Memory B cell (primary cell): Measurements from ENCODE around the gene SBNO2.

Experiments
- ATAC-seq: fragments of 150-1000 bp; cut with Tn5 transposase; 2 replicates; pipeline ENCODE4 v1.10.0; 2021; ENCODE audit warnings: low read depth, mild to moderate bottlenecking, moderate library complexity
- DNase-seq, 2 donors: peaks; one replicate each; pipeline ENCODE4 v3.0.0; 2022; ENCODE audit warnings: low spot score in 2 of 2
- H3K27ac Mint-ChIP-seq: one replicate; pipeline ENCODE4 v1.8.0; 2022; ENCODE audit warnings: mild to moderate bottlenecking, moderate library complexity, mixed read lengths
- H3K27me3 Mint-ChIP-seq: one replicate; pipeline ENCODE4 v1.8.0; 2022; ENCODE audit warnings: mixed read lengths
- H3K36me3 Mint-ChIP-seq: one replicate; pipeline ENCODE4 v1.8.0; 2022; ENCODE audit warnings: mild to moderate bottlenecking, mixed read lengths
- H3K4me1 Mint-ChIP-seq: one replicate; pipeline ENCODE4 v1.8.0; 2022; ENCODE audit warnings: mixed read lengths
- H3K4me3 Mint-ChIP-seq: one replicate; pipeline ENCODE4 v1.8.0; 2022; ENCODE audit warnings: mild to moderate bottlenecking, moderate library complexity, mixed read lengths
- H3K9me3 Mint-ChIP-seq: one replicate; pipeline ENCODE4 v1.8.0; 2022; ENCODE audit warnings: mixed read lengths

SBNO2 gene

DNA sequence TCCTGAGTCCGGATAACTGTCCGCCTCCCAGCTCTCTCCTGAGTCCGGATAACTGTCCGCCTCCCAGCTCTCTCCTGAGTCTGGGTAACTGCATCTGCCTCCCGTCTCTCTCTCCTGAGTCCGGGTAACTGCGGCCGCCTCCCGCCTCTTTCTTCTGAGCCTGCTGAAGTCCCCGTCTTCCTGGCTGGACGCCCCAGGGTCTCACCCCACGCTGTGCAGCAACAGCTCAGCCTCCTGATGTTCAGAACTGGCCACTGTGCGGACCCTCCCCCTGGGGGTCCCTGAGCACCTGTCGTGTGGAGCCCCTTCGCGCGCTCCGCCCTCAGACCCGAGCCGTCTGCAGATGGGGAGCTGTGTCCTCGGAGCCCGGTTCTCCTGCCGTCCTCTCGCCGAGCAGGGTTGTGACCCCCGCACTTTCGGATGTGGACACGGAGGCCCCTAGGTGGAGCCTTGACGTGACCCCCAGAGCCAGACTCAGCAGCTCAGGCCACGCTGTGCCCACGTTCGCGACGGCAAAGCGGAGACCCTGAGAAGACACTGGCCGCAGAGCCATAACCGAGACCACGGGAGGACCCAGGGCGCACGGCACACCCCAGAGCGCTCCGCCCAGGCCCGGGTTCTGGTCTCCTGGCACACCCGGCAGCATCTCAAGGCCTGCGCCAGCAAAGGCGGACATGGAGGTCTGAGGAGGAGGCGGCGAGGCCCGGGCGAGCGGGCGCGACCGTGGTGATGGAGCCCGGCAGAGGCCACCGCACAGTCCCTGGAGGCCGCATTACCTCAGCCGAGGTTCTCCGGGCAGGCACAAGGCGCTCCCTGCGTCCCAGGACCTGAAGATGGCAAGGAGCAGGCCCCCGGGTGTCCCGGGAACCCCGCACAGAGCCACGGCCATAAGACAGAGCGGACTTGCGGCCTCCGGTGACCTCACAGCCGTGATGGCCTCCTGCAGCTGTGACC lies 15.9 kb downstream of the SBNO2 start:
- peaks cover 10% of the 10 kb centered on the region for H3K4me1 Mint-ChIP-seq
- no peak overlapping the region for H3K27ac Mint-ChIP-seq
- H3K9me3 Mint-ChIP-seq: no peaks in the 10 kb centered on the region
- H3K27me3 Mint-ChIP-seq: no peaks in the 10 kb centered on the region
- H3K4me3 Mint-ChIP-seq: no peak overlapping the region
- DNase-seq (no peak), ATAC-seq (no peak)
- no peaks in the 10 kb centered on the region for H3K36me3 Mint-ChIP-seq

DNA sequence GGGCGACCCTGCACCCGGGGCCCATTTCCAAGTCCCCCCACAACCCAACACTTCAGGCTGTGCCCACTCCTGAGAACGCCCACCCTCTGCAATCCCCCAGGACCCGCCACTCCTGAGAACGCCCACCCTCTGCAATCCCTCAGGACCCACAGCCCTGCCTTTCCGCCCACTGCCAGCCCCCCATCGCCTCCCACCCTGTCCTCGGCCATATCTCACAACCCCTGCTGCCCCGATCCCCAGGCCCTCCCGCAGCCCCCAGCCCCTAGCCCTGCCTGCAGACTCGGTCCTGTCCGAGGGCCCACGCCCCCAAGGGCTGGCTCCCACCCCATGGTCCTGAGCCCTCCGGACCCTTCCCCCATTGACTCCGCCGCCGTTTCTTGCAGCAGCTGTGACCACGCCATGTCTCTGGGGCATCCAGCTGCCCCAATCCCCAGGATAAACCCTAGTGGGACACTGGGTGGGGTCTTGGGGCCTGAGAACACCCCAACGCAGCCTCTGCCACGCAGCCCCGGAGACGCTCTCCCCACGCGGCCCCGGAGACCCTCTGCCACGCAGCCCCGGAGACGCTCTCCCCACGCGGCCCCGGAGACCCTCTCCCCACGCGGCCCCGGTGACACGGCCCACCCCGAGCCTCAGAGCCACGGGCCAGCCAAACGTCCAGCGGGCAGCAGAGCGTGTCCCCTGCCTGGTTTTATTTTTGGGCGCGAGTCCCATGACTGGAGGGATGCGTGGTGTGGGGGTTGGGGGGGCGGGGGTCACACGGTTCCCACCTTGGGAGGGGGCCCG lies 17.0 kb downstream of the SBNO2 start:
- H3K27ac Mint-ChIP-seq: no peak overlapping the region
- no peaks in the 10 kb centered on the region for H3K9me3 Mint-ChIP-seq
- no peak for DNase-seq
- H3K36me3 Mint-ChIP-seq: peaks cover 2% of the 10 kb centered on the region
- no peak overlapping the region for H3K4me3 Mint-ChIP-seq
- ATAC-seq: no peak
- peaks cover 4% of the 10 kb centered on the region for H3K4me1 Mint-ChIP-seq
- no peaks in the 10 kb centered on the region for H3K27me3 Mint-ChIP-seq

GRCh38 chr19:1156305-1156801 lies 17.7 kb downstream of the SBNO2 start:
- Mint-ChIP-seq H3K4me1 (peaks cover 2% of the 10 kb centered on the region), H3K27ac (no peak overlapping the region), H3K9me3 (no peaks in the 10 kb centered on the region), H3K4me3 (no peak overlapping the region), H3K36me3 (peaks cover 2% of the 10 kb centered on the region), H3K27me3 (no peaks in the 10 kb centered on the region)
- ATAC-seq (no peak), DNase-seq (no peak)

DNA sequence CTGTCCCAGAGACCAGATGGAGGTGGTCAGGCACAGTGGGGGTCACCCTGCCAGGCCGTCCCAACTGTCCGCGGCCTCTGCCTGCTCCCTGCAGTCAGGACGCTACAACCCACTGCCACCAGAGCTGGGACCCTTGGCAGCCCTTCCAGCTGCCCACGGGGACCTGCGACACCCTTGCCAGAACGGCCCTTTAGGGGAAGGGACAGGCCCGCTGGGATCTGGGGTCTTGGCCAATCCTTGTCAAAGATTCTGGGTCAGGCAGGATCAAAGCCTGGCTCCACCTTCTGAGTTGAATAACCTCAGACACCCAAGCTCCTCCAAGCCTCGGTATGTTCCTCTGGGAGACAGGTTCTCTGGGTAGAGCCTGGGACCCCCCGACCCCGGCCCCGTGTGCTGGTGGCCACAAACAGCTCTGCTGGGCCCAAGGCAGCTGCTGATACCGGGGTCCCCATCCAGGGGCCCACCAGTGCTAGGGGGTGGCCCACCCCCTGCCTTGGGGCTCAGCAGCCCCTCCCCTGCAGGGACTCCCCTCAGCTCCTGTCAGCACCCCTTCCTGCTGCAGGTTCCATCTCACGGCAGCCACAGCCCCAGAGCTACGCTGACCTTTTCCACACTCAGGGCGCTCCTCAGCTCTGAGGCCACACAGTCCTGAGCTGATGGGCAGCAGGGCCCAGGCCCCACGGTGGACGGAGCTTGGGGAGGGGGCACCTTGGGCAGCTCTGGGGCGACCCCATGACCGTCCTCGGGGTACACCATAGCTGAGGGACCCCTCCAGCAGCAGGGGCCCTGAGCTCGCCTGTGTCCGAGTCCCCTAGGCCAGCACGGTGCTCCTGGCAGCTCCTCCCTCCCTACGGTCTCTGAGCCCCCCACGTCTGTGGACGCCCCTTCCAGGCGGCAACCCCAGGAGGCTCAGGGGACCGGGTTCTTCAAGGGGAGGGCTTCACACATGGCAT lies 18.4 kb downstream of the SBNO2 start:
- H3K27me3 Mint-ChIP-seq: no peaks in the 10 kb centered on the region
- H3K4me3 Mint-ChIP-seq: no peak overlapping the region
- peaks cover under 1% of the 10 kb centered on the region for H3K4me1 Mint-ChIP-seq
- DNase-seq: no peak
- H3K9me3 Mint-ChIP-seq: no peaks in the 10 kb centered on the region
- H3K27ac Mint-ChIP-seq: no peak overlapping the region
- ATAC-seq: no peak
- H3K36me3 Mint-ChIP-seq: peaks cover 2% of the 10 kb centered on the region

- DNase-seq (no peak), ATAC-seq (no peak)
- no peak overlapping the region for H3K27ac Mint-ChIP-seq
- H3K36me3 Mint-ChIP-seq: peaks cover 2% of the 10 kb centered on the region
- H3K4me1 Mint-ChIP-seq: no peaks in the 10 kb centered on the region
- H3K4me3 Mint-ChIP-seq: no peak overlapping the region
- H3K27me3 Mint-ChIP-seq: no peaks in the 10 kb centered on the region
- no peaks in the 10 kb centered on the region for H3K9me3 Mint-ChIP-seq
These were observed 19.2 kb downstream of the SBNO2 start for GRCh38 chr19:1154731-1155351.

DNA sequence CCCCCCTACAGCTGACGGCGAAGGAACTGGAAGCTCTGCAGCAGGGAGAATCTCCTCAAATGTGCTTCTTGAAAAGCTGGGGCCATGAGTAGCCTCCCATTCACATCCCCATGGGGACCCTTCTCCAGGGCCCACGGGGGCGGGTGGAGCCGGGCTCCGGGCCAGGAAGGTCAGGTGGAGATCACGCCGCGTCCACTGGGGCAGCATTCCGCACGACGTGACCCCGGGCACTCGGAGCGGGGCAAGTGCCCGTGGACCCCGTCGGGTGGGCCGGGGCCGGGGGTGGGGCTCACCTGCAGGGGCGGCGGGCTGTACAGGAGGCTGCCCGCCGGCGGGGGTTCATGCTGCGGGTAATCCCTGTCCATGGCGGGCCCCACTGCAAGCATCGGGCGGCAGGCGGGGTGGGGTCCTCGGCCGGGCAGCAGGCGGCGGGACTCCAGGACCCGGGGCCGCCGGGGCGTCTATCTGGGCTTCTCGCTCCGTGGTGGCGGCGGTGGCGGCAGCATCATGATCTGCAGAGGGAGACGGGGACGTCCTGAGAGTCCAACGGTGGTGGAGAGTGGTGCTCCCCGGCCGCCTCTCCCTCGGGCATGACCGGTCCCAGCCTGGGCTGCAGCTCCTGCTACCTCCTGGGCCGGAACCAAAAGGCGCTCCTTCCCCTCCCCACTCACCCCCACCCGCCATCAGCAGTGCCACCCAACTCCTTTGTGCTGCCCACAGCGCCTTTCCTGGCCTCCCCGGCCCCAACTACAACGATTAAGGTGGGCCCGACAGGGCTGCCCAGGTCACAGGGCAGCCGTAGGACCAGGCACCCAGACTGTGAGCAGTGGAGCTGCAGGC lies 20.0 kb downstream of the SBNO2 start:
- no peak overlapping the region for H3K27ac Mint-ChIP-seq
- ATAC-seq (no peak), DNase-seq (no peak)
- H3K4me1 Mint-ChIP-seq: no peaks in the 10 kb centered on the region
- no peaks in the 10 kb centered on the region for H3K9me3 Mint-ChIP-seq
- H3K27me3 Mint-ChIP-seq: no peaks in the 10 kb centered on the region
- H3K4me3 Mint-ChIP-seq: no peak overlapping the region
- H3K36me3 Mint-ChIP-seq: peaks cover 2% of the 10 kb centered on the region

DNA sequence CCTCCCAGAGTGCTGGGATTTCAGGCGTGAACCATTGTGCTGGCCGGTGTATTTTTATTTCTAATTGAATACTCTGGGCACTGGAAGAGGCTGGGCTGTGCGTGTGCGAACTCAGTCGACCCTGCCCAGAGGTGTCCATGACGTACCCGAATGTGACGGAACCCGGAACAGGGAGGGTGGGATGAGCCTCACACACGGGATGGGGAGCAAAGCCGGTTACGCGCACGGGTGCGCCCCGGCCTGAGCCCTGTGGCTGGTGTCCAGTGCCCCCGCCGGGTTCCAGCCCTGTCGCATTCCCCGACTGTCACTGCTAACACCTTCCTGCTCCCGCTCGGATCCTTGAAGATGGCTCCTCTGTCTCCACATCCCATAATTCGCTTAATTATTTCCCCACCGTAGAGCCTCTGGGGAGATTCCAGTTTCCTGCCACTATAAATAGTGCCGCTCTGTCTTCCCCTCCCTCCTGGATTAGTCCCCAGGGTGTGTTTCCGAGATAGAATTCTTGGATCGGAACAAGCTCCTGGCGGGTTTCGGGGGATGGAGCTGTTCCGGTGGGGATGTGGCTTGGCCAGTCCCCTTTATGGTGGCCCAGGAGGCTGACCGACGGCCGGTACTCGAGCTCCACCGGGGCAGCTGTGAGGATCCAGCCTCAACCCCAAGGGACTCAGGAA lies 22.0 kb downstream of the SBNO2 start:
- DNase-seq (no peak), ATAC-seq (no peak)
- H3K4me1 Mint-ChIP-seq: no peaks in the 10 kb centered on the region
- H3K27ac Mint-ChIP-seq: no peak overlapping the region
- H3K9me3 Mint-ChIP-seq: no peaks in the 10 kb centered on the region
- no peaks in the 10 kb centered on the region for H3K27me3 Mint-ChIP-seq
- H3K4me3 Mint-ChIP-seq: no peak overlapping the region
- peaks cover 2% of the 10 kb centered on the region for H3K36me3 Mint-ChIP-seq

DNA sequence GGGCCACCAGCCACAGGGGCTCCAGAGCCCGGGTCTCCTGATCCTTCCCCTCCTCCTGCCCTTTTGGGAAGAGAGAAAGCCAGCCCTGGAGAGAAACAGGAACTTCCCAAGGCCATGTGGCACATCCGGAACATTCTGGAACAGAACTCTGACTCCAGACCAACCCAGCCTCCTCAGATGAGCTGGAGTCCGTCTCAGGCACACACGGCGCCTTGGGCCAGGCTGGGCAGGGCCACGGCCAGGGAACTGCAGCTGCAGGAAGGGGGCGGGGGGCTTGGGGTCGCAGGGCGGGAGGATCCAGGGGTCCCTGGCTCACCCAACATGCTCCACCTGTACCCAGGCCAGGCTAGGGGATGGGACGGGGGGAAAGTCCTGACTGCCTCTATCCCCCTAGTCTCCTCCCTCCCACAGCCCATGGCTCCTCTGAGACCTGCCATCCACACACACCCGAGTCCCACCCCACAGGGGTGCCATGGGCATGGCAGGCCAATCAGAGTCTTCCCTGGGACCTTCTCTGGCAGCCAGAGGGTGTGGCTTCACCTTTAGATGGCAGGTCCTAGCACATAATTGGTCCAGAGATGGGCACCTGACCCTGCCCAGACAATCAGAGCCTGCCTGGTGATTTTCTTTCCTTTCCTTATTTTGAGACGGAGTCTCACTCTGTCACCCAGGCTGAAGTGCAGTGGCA lies 22.9 kb downstream of the SBNO2 start:
- Mint-ChIP-seq H3K36me3 (peaks cover 2% of the 10 kb centered on the region), H3K27ac (no peak overlapping the region), H3K27me3 (no peaks in the 10 kb centered on the region), H3K9me3 (no peaks in the 10 kb centered on the region), H3K4me1 (no peaks in the 10 kb centered on the region), H3K4me3 (no peak overlapping the region)
- DNase-seq (no peak), ATAC-seq (no peak)

DNA sequence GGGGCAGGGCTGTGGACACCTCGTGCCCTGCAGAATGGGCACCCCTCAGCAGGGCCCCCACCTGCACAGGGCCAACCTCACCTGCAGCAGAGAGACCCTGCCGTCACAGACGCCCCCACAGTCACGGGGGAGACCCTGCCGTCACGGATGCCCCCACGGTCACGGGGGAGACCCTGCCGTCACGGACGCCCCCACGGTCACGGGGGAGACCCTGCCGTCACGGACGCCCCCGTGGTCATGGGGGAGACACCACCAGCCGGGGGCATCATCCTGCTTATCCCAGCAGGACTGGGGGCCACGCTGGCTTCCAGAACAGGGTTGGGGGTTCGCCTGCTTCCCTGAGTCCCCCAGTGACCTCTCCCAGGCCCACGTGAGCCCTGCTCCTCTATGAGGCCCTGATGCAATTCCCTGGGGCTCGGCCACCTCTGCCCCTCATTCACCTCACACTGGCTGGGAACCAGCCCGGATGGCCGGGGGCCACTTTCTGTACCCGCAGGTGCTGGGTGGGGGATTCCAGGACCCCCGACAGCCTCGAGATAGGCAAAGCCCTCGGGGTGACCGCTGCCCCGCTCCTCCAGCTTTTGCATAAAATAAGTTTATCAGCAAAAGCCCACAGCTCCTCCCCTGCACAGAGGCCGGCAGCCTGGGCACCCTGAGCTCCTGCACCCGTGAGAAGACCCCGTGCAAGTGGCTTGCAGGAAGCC lies 23.6 kb downstream of the SBNO2 start:
- no peaks in the 10 kb centered on the region for H3K9me3 Mint-ChIP-seq
- ATAC-seq: no peak
- H3K4me3 Mint-ChIP-seq: no peak overlapping the region
- peaks cover 3% of the 10 kb centered on the region for H3K36me3 Mint-ChIP-seq
- no peak overlapping the region for H3K27ac Mint-ChIP-seq
- no peaks in the 10 kb centered on the region for H3K4me1 Mint-ChIP-seq
- no peaks in the 10 kb centered on the region for H3K27me3 Mint-ChIP-seq
- no peak for DNase-seq

GRCh38 chr19:1149259-1150045 lies 24.6 kb downstream of the SBNO2 start:
- H3K27ac Mint-ChIP-seq: no peak overlapping the region
- DNase-seq (no peak), ATAC-seq (no peak)
- no peaks in the 10 kb centered on the region for H3K9me3 Mint-ChIP-seq
- H3K27me3 Mint-ChIP-seq: no peaks in the 10 kb centered on the region
- peaks cover 11% of the 10 kb centered on the region for H3K36me3 Mint-ChIP-seq
- no peak overlapping the region for H3K4me3 Mint-ChIP-seq
- H3K4me1 Mint-ChIP-seq: peaks cover 6% of the 10 kb centered on the region
